HG03457 (cell line): ENCODE data around the gene PDRG1.

Experiments used
- ATAC-seq: cut with Tn5 transposase; IDR thresholded peaks from one replicate; pipeline ENCODE4 v1.9.1; 2021; ENCODE audit warnings: moderate number of reproducible peaks; ENCODE audit not compliant: unreplicated experiment

The PDRG1 gene

GRCh38 chr20:31951530-31952453, at the start of gene PDRG1:
Gene PDRG1, minus strand, starts transcription at chr20:31952046. Its CDS starts 85 bp downstream, at chr20:31951961.
- peak; percentile 82 for ATAC-seq

- ATAC-seq, result no peak
These were observed 46.4 kb upstream of the PDRG1 start for GRCh38 chr20:31998246-31998645.

- no peak for ATAC-seq
These were observed 45.1 kb upstream of the PDRG1 start for GRCh38 chr20:31996996-31997395.

- no peak for ATAC-seq
These were observed 40.2 kb upstream of the PDRG1 start for GRCh38 chr20:31992086-31992485.

GRCh38 chr20:31991339-31991705, 39.5 kb upstream of the PDRG1 start:
- no peak for ATAC-seq

GRCh38 chr20:31990641-31991338, 38.9 kb upstream of the PDRG1 start:
- ATAC-seq, result no peak

- no peak for ATAC-seq
These were observed 37.3 kb upstream of the PDRG1 start for GRCh38 chr20:31989030-31989645.

- ATAC-seq, result no peak
These were observed 36.7 kb upstream of the PDRG1 start for GRCh38 chr20:31988430-31989015.

- ATAC-seq, result no peak
These were observed 35.9 kb upstream of the PDRG1 start for GRCh38 chr20:31987744-31988143.

- no peak for ATAC-seq
These were observed 33.2 kb upstream of the PDRG1 start for GRCh38 chr20:31984981-31985471.

GRCh38 chr20:31981784-31982183, 29.9 kb upstream of the PDRG1 start:
- ATAC-seq, result no peak

GRCh38 chr20:31979713-31980426, 28.0 kb upstream of the PDRG1 start:
- ATAC-seq, result no peak

- no peak for ATAC-seq
These were observed 25.2 kb upstream of the PDRG1 start for GRCh38 chr20:31977080-31977479.

- ATAC-seq, result no peak
These were observed 24.0 kb upstream of the PDRG1 start for GRCh38 chr20:31975874-31976273.

- no peak for ATAC-seq
These were observed 23.2 kb upstream of the PDRG1 start for GRCh38 chr20:31974951-31975487.

- ATAC-seq, result no peak
These were observed 22.4 kb upstream of the PDRG1 start for GRCh38 chr20:31974296-31974695.

GRCh38 chr20:31972471-31973021, 20.7 kb upstream of the PDRG1 start:
- ATAC-seq, result no peak

- no peak for ATAC-seq
These were observed 18.1 kb upstream of the PDRG1 start for GRCh38 chr20:31969991-31970390.

- no peak for ATAC-seq
These were observed 16.7 kb upstream of the PDRG1 start for GRCh38 chr20:31968291-31969126.
